Neuronal stem cell (in vitro differentiated cells): ENCODE results near the gene SFXN4.

Source experiments
- DNase-seq: peaks from one replicate; pipeline ENCODE4 v3.0.0-alpha.2; 2013; ENCODE audit warnings: low spot score
- H2AFZ ChIP-seq: one replicate; pipeline ENCODE4 v1.6.1; 2013; ENCODE audit warnings: mild to moderate bottlenecking, low read length, inconsistent platforms
- H2AK5ac ChIP-seq: 2 replicates; pipeline ENCODE4 v1.6.1; 2013; ENCODE audit warnings: low read depth, mild to moderate bottlenecking, inconsistent platforms, low read length, moderate library complexity, mixed read lengths
- H2BK120ac ChIP-seq: 2 replicates; pipeline ENCODE4 v1.6.1; 2013; ENCODE audit warnings: low read depth, mild to moderate bottlenecking, inconsistent platforms, low read length, moderate library complexity, mixed read lengths
- H2BK12ac ChIP-seq: one replicate; pipeline ENCODE4 v1.6.1; 2013; ENCODE audit warnings: low read length, inconsistent platforms
- H2BK15ac ChIP-seq: 2 replicates; pipeline ENCODE4 v1.6.1; 2013; ENCODE audit warnings: mild to moderate bottlenecking, low read length, inconsistent platforms, mixed read lengths
- H2BK5ac ChIP-seq: one replicate; pipeline ENCODE4 v1.6.1; 2013; ENCODE audit warnings: inconsistent platforms, mild to moderate bottlenecking, low read length, moderate library complexity
- H3K14ac ChIP-seq: one replicate; pipeline ENCODE4 v1.6.1; 2013; ENCODE audit warnings: low read length, inconsistent platforms
- H3K18ac ChIP-seq: 2 replicates; pipeline ENCODE4 v1.6.1; 2013; ENCODE audit warnings: low read length, inconsistent platforms
- H3K23ac ChIP-seq: 2 replicates; pipeline ENCODE4 v1.6.1; 2013; ENCODE audit warnings: low read depth, mild to moderate bottlenecking, mixed read lengths, low read length, inconsistent platforms; ENCODE audit not compliant: poor library complexity
- H3K27ac ChIP-seq: replicated peaks from 3 replicates; pipeline ENCODE4 v1.5.1; 2013; ENCODE audit warnings: low read length, inconsistent platforms
- H3K27me3 ChIP-seq, 3 experiments: 2 replicates each; pipeline ENCODE4 v1.6.1; 2013; ENCODE audit warnings: low read length in 3 of 3, mild to moderate bottlenecking in 2 of 3, inconsistent platforms in 1 of 3, low read depth in 1 of 3, mixed read lengths in 1 of 3, moderate library complexity in 1 of 3; ENCODE audit not compliant: control insufficient read depth in 3 of 3, insufficient read depth in 3 of 3
- H3K36me3 ChIP-seq, 2 donors: replicated peaks in 1 of 2; 2 replicates each; pipeline ENCODE4 v1.6.1; 2013; ENCODE audit warnings: low read length in 2 of 2; ENCODE audit not compliant: control insufficient read depth in 2 of 2, insufficient read depth in 2 of 2
- H3K4ac ChIP-seq: 2 replicates; pipeline ENCODE4 v1.6.1; 2013; ENCODE audit warnings: inconsistent platforms, mild to moderate bottlenecking, low read length, moderate library complexity
- H3K4me1 ChIP-seq, 2 donors: 1 replicate in 1 of 2; 2 replicates in 1 of 2; pipeline ENCODE4 v1.6.1; 2013; ENCODE audit warnings: low read length in 2 of 2, low read depth in 1 of 2; ENCODE audit not compliant: control insufficient read depth in 2 of 2, insufficient read depth in 1 of 2
- H3K4me2 ChIP-seq: one replicate; pipeline ENCODE4 v1.6.1; 2013; ENCODE audit warnings: mild to moderate bottlenecking, low read length, inconsistent platforms; ENCODE audit not compliant: insufficient read depth, poor library complexity, severe bottlenecking
- H3K4me3 ChIP-seq, 2 donors: 2 replicates each; pipeline ENCODE4 v1.5.1; 2013; ENCODE audit warnings: low read length in 2 of 2, mild to moderate bottlenecking in 2 of 2, inconsistent platforms in 1 of 2, moderate library complexity in 1 of 2
- H3K79me1 ChIP-seq: one replicate; pipeline ENCODE4 v1.6.1; 2013; ENCODE audit warnings: low read depth, mild to moderate bottlenecking, inconsistent platforms, low read length, moderate library complexity
- H3K9ac ChIP-seq: one replicate; pipeline ENCODE4 v1.6.1; 2013; ENCODE audit warnings: mild to moderate bottlenecking, low read depth, low read length, inconsistent platforms; ENCODE audit not compliant: poor library complexity
- H3K9me3 ChIP-seq, 2 donors: replicated peaks in 1 of 2; 2 replicates each; pipeline versions ENCODE3 to v1.6.1; 2013; ENCODE audit warnings: low read length in 2 of 2, mild to moderate bottlenecking in 2 of 2, inconsistent platforms in 1 of 2, low read depth in 1 of 2, mixed read lengths in 1 of 2, moderate library complexity in 1 of 2; ENCODE audit not compliant: control insufficient read depth in 2 of 2, insufficient read depth in 1 of 2
- H4K8ac ChIP-seq: one replicate; pipeline ENCODE4 v1.6.1; 2013; ENCODE audit warnings: low read depth, mild to moderate bottlenecking, inconsistent platforms, low read length, moderate library complexity
- H4K91ac ChIP-seq: one replicate; pipeline ENCODE4 v1.6.1; 2013; ENCODE audit warnings: low read length, low read depth, mild to moderate bottlenecking, inconsistent platforms; ENCODE audit not compliant: poor library complexity
- WGBS, 2 donors: extraction: QIAGEN DNeasy Blood & Tissue Kit; methylation state at CpG; one replicate each; pipeline ENCODE4 v1.1.7; 2013; ENCODE audit warnings: missing lambda C conversion rate in 2 of 2, mixed read lengths in 1 of 2; ENCODE audit not compliant: insufficient read length in 2 of 2, insufficient replicate concordance in 1 of 2; ENCODE audit errors: extremely low coverage in 2 of 2; 5-methylcytosine and 5-hydroxymethylcytosine counted together

Gene SFXN4

GRCh38 chr10:119161680-119162451 is 3.6 kb downstream of the SFXN4 start:
- Histone ChIP-seq H2BK15ac (no peak overlapping the region), H3K9ac (no peak overlapping the region), H3K14ac (no peak overlapping the region), H2AK5ac (no peak overlapping the region), H3K4me3 (no peak overlapping the region), H3K4ac (no peak overlapping the region), H3K18ac (no peak overlapping the region), H3K23ac (no peak overlapping the region), H3K27me3 (peaks cover 0 to 2% (median 0%) of the 10 kb centered on the region in 3 experiments), H3K27ac (no peak overlapping the region), H2BK12ac (no peak overlapping the region), H4K91ac (no peak overlapping the region), H2AFZ (no peak overlapping the region), H3K79me1 (no peaks in the 10 kb centered on the region), H3K9me3 (no peaks in the 10 kb centered on the region), H2BK120ac (no peak overlapping the region), H2BK5ac (no peak overlapping the region), H3K36me3 (peaks cover 7 to 38% of the 10 kb centered on the region in 2 donors), H4K8ac (no peak overlapping the region), H3K4me1 (peaks cover 9 to 11% of the 10 kb centered on the region in 2 donors), H3K4me2 (no peak overlapping the region)
- no CpG with 5 or more reads among the region's 11 CpGs for WGBS, 2 donors
- no peak for DNase-seq

GRCh38 chr10:119159332-119159731 is 6.2 kb downstream of the SFXN4 start:
- Histone ChIP-seq H3K14ac (no peak overlapping the region), H3K18ac (no peak overlapping the region), H3K27ac (no peak overlapping the region), H3K4me3 (no peak overlapping the region), H3K4me2 (no peak overlapping the region), H4K8ac (no peak overlapping the region), H2BK5ac (no peak overlapping the region), H3K9ac (no peak overlapping the region), H3K9me3 (no peaks in the 10 kb centered on the region), H2AFZ (no peak overlapping the region), H2AK5ac (no peak overlapping the region), H3K4me1 (no peaks in the 10 kb centered on the region), H2BK120ac (no peak overlapping the region), H3K23ac (no peak overlapping the region), H3K36me3 (peaks cover 10 to 61% of the 10 kb centered on the region in 2 donors), H2BK12ac (no peak overlapping the region), H3K4ac (no peak overlapping the region), H2BK15ac (no peak overlapping the region), H3K79me1 (no peaks in the 10 kb centered on the region), H4K91ac (no peak overlapping the region), H3K27me3 (no peaks in the 10 kb centered on the region)
- no CpG with 5 or more reads among the region's 8 CpGs for WGBS, 2 donors
- DNase-seq: no peak

- Histone ChIP-seq H2AK5ac (no peak overlapping the region), H2AFZ (no peak overlapping the region), H3K79me1 (no peaks in the 10 kb centered on the region), H2BK12ac (no peak overlapping the region), H3K27me3 (no peaks in the 10 kb centered on the region), H2BK120ac (no peak overlapping the region), H3K4me3 (peak overlapping the region in 1 of 2 donors; percentile 9), H4K91ac (no peak overlapping the region), H3K4ac (no peak overlapping the region), H3K4me1 (no peaks in the 10 kb centered on the region), H3K4me2 (no peak overlapping the region), H2BK5ac (no peak overlapping the region), H3K9me3 (peaks cover 0 to 1% of the 10 kb centered on the region in 2 donors), H3K9ac (no peak overlapping the region), H3K18ac (no peak overlapping the region), H3K14ac (no peak overlapping the region), H3K27ac (no peak overlapping the region), H2BK15ac (no peak overlapping the region), H3K23ac (no peak overlapping the region), H4K8ac (no peak overlapping the region), H3K36me3 (peaks cover 11 to 72% of the 10 kb centered on the region in 2 donors)
- DNase-seq: no peak
- no CpG with 5 or more reads among the region's 12 CpGs for WGBS, 2 donors
Observed at GRCh38 chr10:119153661-119154060, 11.9 kb downstream of the SFXN4 start.

GRCh38 chr10:119153041-119153440 is 12.5 kb downstream of the SFXN4 start:
- Histone ChIP-seq H4K8ac (no peak overlapping the region), H3K36me3 (peaks cover 11 to 69% of the 10 kb centered on the region in 2 donors), H3K79me1 (no peaks in the 10 kb centered on the region), H2AFZ (no peak overlapping the region), H3K4ac (no peak overlapping the region), H3K4me2 (no peak overlapping the region), H2BK12ac (no peak overlapping the region), H2AK5ac (no peak overlapping the region), H2BK5ac (no peak overlapping the region), H2BK120ac (no peak overlapping the region), H3K4me3 (no peak overlapping the region), H3K18ac (no peak overlapping the region), H3K9me3 (peaks cover 0 to 1% of the 10 kb centered on the region in 2 donors), H3K27ac (no peak overlapping the region), H3K9ac (no peak overlapping the region), H4K91ac (no peak overlapping the region), H3K27me3 (no peaks in the 10 kb centered on the region), H3K23ac (no peak overlapping the region), H3K4me1 (no peaks in the 10 kb centered on the region), H2BK15ac (no peak overlapping the region), H3K14ac (no peak overlapping the region)
- no peak for DNase-seq
- no CpG with 5 or more reads among the region's 5 CpGs for WGBS, 2 donors
